ENCODE results near the gene AGK. TPM values are rescaled to one million over a fixed set of nuclear protein-coding genes. Genes with fewer than 3 reads are reported as not detected.
"Not testable (repeated sequence)": the region's sequence is repeated elsewhere in the genome, so short reads cannot be mapped to it uniquely, and the experiment has no call there.

Gene AGK
- total RNA-seq, 3 donors from 2014 or later, result 14.7 to 33.1 (median 28.5) TPM

DNA sequence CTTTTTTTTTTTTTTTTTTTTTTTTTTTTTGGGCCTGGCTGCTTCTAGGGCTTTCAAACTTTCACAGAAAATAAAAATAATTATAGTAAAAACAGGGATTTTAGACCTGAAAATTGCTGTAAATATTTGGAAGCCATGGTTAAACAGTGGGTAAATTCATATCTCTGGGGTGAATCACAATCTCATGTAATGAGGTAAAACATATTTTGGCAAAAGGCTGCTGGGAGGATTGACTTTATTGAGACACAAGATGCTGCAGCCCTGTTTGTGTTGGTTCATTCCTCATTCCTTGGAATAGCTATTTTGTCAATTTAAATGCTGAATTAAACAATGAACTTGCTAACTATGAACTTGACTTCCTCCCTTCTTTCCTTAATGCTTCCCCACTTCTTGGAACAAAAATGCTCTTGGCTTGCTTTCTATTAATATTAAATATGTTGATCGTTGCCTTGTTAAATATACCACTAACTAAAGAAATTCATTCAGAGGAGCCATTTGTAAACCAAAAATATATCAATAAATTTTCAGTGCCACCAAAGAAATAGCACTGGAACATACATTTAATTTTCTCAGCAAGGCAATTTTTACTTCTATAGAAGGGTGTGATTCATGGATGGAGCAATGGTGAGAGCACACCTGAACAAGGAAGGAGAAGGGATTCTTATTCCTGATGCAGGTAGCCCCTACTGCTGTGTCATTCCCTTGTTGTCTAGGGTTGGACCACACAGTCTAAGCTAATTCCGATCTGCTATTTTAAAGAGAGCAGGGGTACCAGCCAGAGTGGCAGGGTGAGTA is 24.6 kb downstream of the AGK start:
- intact Hi-C loops (cut with DNase I; ENCODE audit: low total_unique reads), result loop anchor here (5.0 kb wide), 1 partner anchor 791 kb away; no protein-coding TSS in a partner anchor
- TF ChIP-seq POLR2AphosphoS5 (IDR thresholded peaks at IDR 0.05) (no peak), POLR2A (IDR thresholded peaks at IDR 0.05) (no peak)
- TF ChIP-seq, protein P1, sequence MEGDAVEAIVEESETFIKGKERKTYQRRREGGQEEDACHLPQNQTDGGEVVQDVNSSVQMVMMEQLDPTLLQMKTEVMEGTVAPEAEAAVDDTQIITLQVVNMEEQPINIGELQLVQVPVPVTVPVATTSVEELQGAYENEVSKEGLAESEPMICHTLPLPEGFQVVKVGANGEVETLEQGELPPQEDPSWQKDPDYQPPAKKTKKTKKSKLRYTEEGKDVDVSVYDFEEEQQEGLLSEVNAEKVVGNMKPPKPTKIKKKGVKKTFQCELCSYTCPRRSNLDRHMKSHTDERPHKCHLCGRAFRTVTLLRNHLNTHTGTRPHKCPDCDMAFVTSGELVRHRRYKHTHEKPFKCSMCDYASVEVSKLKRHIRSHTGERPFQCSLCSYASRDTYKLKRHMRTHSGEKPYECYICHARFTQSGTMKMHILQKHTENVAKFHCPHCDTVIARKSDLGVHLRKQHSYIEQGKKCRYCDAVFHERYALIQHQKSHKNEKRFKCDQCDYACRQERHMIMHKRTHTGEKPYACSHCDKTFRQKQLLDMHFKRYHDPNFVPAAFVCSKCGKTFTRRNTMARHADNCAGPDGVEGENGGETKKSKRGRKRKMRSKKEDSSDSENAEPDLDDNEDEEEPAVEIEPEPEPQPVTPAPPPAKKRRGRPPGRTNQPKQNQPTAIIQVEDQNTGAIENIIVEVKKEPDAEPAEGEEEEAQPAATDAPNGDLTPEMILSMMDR (IDR thresholded peaks at IDR 0.05), result no peak
- Histone ChIP-seq H3K4me1 (no peaks in the 10 kb centered on the region), H3K36me3 (no peaks in the 10 kb centered on the region), H3K4me3 (no peak overlapping the region), H3K27me3 (no peaks in the 10 kb centered on the region), H3K27ac (no peak overlapping the region), H3K9me3 (peaks cover 4 to 9% of the 10 kb centered on the region in 2 donors)
- DNase-seq (ENCODE audit: low spot score in 2 of 2), result no peak

GRCh38 chr7:141577043-141577839 is 26.0 kb downstream of the AGK start:
- no peak overlapping the region for H3K27ac ChIP-seq
- no peaks in the 10 kb centered on the region for H3K4me1 ChIP-seq
- peaks cover 4 to 9% of the 10 kb centered on the region in 2 donors for H3K9me3 ChIP-seq
- no peaks in the 10 kb centered on the region for H3K36me3 ChIP-seq
- H3K27me3 ChIP-seq, result no peaks in the 10 kb centered on the region
- no peak for DNase-seq (ENCODE audit: low spot score in 2 of 2)
- no peak overlapping the region for H3K4me3 ChIP-seq
- no peak for TF ChIP-seq POLR2AphosphoS5 (IDR thresholded peaks at IDR 0.05)
- no peak for TF ChIP-seq POLR2A (IDR thresholded peaks at IDR 0.05)
- TF ChIP-seq, protein P1 (IDR thresholded peaks at IDR 0.05), result no peak
- intact Hi-C loops (cut with DNase I; ENCODE audit: low total_unique reads), result loop anchor here (5.0 kb wide), 1 partner anchor 790 kb away; no protein-coding TSS in a partner anchor

DNA sequence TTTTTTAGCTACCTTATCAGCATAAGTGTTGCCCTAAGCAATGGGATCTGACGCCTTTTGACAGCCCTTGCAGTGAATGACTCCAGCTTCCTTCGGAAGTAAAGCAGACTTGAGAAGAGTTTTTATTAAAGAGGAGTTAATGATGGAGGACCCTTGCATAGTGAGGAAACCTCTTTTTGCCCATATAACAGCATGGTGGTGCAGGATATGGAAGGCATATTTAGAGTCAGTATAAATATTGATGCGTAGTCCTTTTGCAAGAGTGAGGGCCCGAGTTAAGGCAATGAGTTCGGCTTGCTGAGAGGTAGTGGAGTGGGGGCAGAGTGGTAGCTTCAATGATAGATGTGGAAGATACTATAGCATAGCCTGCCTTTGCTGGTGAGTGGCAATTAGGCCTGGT is 28.7 kb downstream of the AGK start:
- H3K4me1 ChIP-seq; H3K4me3 ChIP-seq; DNase-seq (ENCODE audit: low spot score in 2 of 2); H3K27ac ChIP-seq; H3K9me3 ChIP-seq; H3K36me3 ChIP-seq; H3K27me3 ChIP-seq: not testable (repeated sequence)
- intact Hi-C loops (cut with DNase I; ENCODE audit: low total_unique reads), result loop anchor here (5.0 kb wide), 1 partner anchor 787 kb away; no protein-coding TSS in a partner anchor

DNA sequence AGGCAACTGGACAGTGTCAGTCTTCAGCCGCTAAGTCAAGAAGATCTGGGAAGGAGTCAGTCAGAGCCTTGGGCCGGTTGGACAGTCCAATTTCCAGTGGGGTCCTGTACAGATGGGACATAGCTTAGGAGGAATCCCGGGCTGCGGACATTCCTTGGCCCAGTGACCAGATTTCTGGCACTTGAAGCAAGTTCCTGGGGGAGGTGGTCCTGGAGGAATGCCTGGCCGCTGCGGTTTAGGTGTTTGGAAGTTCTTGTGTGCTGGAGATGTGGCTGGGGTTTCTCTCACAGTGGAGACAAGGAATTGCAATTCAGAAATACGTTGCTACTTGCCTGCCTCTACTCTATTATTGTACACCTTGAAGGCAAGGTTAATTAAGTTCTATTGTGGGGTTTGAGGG is 30.9 kb downstream of the AGK start:
- peak in 1 of 2 donors; percentile 26 for DNase-seq (ENCODE audit: low spot score in 2 of 2)
- H3K4me1 ChIP-seq; H3K9me3 ChIP-seq; H3K27me3 ChIP-seq; H3K36me3 ChIP-seq; intact Hi-C loops (cut with DNase I; ENCODE audit: low total_unique reads); H3K4me3 ChIP-seq; H3K27ac ChIP-seq: not testable (repeated sequence)

DNA sequence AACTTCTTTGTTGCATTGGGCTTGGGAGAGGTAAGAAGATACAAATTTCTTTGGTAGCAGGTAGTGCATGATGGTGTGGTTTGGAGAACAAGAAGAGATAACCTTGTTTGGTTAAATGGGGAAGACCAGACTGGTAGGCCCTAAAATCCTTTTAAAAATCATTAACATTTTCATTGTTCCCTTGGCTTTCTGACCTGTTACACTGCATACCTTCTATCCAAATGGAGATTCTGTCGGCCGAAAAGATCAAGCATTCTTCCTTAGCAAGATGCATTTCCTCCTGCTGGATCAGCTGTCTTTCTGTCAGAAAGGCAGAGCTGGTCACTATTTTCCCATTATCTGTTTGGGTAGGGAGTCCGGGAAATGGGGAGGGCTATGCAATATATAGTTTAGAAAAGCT is 33.7 kb downstream of the AGK start:
- no peak for DNase-seq (ENCODE audit: low spot score in 2 of 2)
- TF ChIP-seq, protein P1 (IDR thresholded peaks at IDR 0.05), result no peak
- TF ChIP-seq POLR2AphosphoS5 (IDR thresholded peaks at IDR 0.05) (no peak), POLR2A (IDR thresholded peaks at IDR 0.05) (no peak)
- Histone ChIP-seq H3K9me3 (peaks cover 1 to 4% of the 10 kb centered on the region in 2 donors), H3K27me3 (no peaks in the 10 kb centered on the region), H3K27ac (no peak overlapping the region), H3K4me3 (no peak overlapping the region), H3K36me3 (no peaks in the 10 kb centered on the region), H3K4me1 (no peaks in the 10 kb centered on the region)
- intact Hi-C loops (cut with DNase I; ENCODE audit: low total_unique reads), result no loop called here

Data from breast epithelium (tissue), 4 donors.